ENCODE measurements around the gene ENKUR. TPM values are rescaled to one million over a fixed set of nuclear protein-coding genes. Genes with fewer than 3 reads are reported as not detected.
"Not testable (repeated sequence)": the region's sequence is repeated elsewhere in the genome, so short reads cannot be mapped to it uniquely, and the experiment has no call there.

ENKUR gene
- total RNA-seq, 1 experiment from 2014 or later: 0.13 TPM

DNA sequence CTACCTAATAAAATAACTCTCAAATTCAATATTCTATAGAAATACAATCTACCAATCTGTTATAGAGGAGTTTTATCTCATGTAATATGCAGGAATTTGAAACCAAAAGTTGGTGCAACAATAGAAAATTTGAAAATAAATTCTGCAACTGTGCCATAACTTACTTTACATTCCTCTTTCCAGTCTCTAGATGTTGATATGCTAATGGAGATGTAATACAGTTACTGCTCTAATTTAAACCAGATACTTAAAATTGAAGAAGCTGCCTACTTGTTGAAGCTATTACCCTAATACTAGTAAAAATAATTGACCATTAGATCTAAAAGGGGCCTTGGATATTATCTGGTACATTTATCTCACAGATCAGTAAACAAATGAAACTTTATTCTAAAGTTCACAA lies 1.4 kb downstream of the ENKUR start:
- Histone ChIP-seq H3K4me3 (ENCODE audit: low read depth in 2 of 2, low read length in 2 of 2) (no peak overlapping the region), H3K27ac (ENCODE audit: low read length) (no peak overlapping the region), H3K9me3 (ENCODE audit: control insufficient read depth, insufficient read depth, low read depth, low read length) (no peaks in the 10 kb centered on the region), H3K27me3 (ENCODE audit: control insufficient read depth, insufficient read depth, low read length) (no peaks in the 10 kb centered on the region), H3K4me1 (ENCODE audit: control insufficient read depth, insufficient read depth, low read length) (peaks cover 9% of the 10 kb centered on the region), H3K36me3 (ENCODE audit: control insufficient read depth, insufficient read depth, low read length) (peaks cover 2% of the 10 kb centered on the region; the same call in 1 of the 2 replicates)
- BruUV-seq (replicated peaks): no TSS peak
- TF ChIP-seq POLR2AphosphoS5 (IDR thresholded peaks at IDR 0.05; ENCODE audit: low read depth, low read length): no peak
- no peak for TF ChIP-seq TCF7L2 (IDR thresholded peaks at IDR 0.05; ENCODE audit: low read depth, low read length)
- in situ Hi-C loops (cut with HindIII; ENCODE audit: low pct_unique_long_range_greater_than_20kb, low sequenced_read_pairs): no loop called here
- POLR2A ChIA-PET: no interaction called here
- intact Hi-C loops (cut with micrococcal nuclease; ENCODE audit: unreplicated experiment): no loop called here
- CTCF ChIA-PET: no interaction called here
- ATAC-seq: no peak
- DNase-seq (ENCODE audit: low read depth, low spot score): no peak

DNA sequence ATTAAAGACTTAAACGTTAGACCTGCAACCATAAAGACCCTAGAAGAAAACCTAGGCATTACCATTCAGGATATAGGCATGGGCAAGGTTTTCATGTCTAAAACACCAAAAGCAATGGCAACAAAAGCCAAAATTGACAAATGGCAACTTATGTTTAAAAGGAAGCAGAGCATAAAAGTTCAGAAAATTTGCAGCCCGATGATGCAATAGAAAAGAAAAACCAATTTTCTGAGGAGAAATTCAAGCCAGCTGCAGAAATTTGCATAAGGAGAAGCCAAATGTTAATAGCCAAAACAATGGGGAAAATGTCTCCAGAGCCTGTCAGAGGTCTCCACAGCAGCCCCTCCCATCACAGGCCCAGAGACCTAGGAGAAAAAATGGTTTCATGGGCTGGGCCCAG lies 4.4 kb downstream of the ENKUR start:
- H3K4me1 ChIP-seq (ENCODE audit: control insufficient read depth, insufficient read depth, low read length); H3K36me3 ChIP-seq (ENCODE audit: control insufficient read depth, insufficient read depth, low read length); CTCF ChIA-PET; H3K9me3 ChIP-seq (ENCODE audit: control insufficient read depth, insufficient read depth, low read depth, low read length); in situ Hi-C loops (cut with HindIII; ENCODE audit: low pct_unique_long_range_greater_than_20kb, low sequenced_read_pairs); DNase-seq (ENCODE audit: low read depth, low spot score); H3K27ac ChIP-seq (ENCODE audit: low read length); H3K4me3 ChIP-seq (ENCODE audit: low read depth in 2 of 2, low read length in 2 of 2); intact Hi-C loops (cut with micrococcal nuclease; ENCODE audit: unreplicated experiment); H3K27me3 ChIP-seq (ENCODE audit: control insufficient read depth, insufficient read depth, low read length); ATAC-seq; BruUV-seq (replicated peaks): not testable (repeated sequence)
- POLR2A ChIA-PET: interaction anchor here (0.6 kb wide), 1 partner anchor 13 kb away, joined by 4 read pairs; no protein-coding TSS in a partner anchor

DNA sequence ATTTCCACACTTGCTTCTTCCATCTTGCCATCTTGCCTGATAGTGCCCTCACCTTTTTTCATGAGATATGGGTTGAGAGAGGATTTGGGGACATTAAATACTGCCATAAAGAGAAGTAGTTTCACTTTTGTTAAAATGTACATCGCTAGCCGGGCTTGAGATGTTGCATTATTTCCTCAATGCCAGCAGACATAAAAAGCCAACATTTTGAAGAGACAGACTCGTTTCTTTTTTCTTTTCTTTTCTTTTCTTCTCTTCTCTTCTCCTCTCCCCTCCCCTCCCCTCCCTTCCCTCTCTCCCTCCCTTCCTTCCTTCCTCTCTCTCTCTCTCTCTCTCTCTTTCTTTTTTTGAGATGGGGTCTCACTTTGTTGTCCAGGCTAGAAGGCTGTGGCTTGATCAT lies 17.9 kb downstream of the ENKUR start:
- intact Hi-C loops (cut with micrococcal nuclease; ENCODE audit: unreplicated experiment) (loop anchor here (10.0 kb wide), 1 partner anchor 353 kb away; no protein-coding TSS in a partner anchor), in situ Hi-C loops (cut with HindIII; ENCODE audit: low pct_unique_long_range_greater_than_20kb, low sequenced_read_pairs) (no loop called here)
- Histone ChIP-seq H3K9me3 (ENCODE audit: control insufficient read depth, insufficient read depth, low read depth, low read length) (no peaks in the 10 kb centered on the region), H3K4me1 (ENCODE audit: control insufficient read depth, insufficient read depth, low read length) (no peaks in the 10 kb centered on the region), H3K27me3 (ENCODE audit: control insufficient read depth, insufficient read depth, low read length) (no peaks in the 10 kb centered on the region), H3K4me3 (ENCODE audit: low read depth in 2 of 2, low read length in 2 of 2) (no peak overlapping the region), H3K36me3 (ENCODE audit: control insufficient read depth, insufficient read depth, low read length) (no peaks in the 10 kb centered on the region; the same call in 1 of the 2 replicates), H3K27ac (ENCODE audit: low read length) (no peak overlapping the region)
- ATAC-seq (no peak), DNase-seq (ENCODE audit: low read depth, low spot score) (no peak)
- CTCF ChIA-PET: no interaction called here
- POLR2A ChIA-PET: interaction anchor here (0.6 kb wide), 1 partner anchor 14 kb away, joined by 4 read pairs; no protein-coding TSS in a partner anchor
- TF ChIP-seq, protein P1, sequence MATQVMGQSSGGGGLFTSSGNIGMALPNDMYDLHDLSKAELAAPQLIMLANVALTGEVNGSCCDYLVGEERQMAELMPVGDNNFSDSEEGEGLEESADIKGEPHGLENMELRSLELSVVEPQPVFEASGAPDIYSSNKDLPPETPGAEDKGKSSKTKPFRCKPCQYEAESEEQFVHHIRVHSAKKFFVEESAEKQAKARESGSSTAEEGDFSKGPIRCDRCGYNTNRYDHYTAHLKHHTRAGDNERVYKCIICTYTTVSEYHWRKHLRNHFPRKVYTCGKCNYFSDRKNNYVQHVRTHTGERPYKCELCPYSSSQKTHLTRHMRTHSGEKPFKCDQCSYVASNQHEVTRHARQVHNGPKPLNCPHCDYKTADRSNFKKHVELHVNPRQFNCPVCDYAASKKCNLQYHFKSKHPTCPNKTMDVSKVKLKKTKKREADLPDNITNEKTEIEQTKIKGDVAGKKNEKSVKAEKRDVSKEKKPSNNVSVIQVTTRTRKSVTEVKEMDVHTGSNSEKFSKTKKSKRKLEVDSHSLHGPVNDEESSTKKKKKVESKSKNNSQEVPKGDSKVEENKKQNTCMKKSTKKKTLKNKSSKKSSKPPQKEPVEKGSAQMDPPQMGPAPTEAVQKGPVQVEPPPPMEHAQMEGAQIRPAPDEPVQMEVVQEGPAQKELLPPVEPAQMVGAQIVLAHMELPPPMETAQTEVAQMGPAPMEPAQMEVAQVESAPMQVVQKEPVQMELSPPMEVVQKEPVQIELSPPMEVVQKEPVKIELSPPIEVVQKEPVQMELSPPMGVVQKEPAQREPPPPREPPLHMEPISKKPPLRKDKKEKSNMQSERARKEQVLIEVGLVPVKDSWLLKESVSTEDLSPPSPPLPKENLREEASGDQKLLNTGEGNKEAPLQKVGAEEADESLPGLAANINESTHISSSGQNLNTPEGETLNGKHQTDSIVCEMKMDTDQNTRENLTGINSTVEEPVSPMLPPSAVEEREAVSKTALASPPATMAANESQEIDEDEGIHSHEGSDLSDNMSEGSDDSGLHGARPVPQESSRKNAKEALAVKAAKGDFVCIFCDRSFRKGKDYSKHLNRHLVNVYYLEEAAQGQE (IDR thresholded peaks at IDR 0.05; ENCODE audit: insufficient read depth in 1 of 2, low read depth in 2 of 2, low read length in 1 of 2): no peak
- TF ChIP-seq SIN3A (IDR thresholded peaks at IDR 0.05; ENCODE audit: borderline replicate concordance, insufficient read depth, low read depth, low read length) (no peak), POLR2AphosphoS5 (IDR thresholded peaks at IDR 0.05; ENCODE audit: low read depth, low read length) (no peak), TCF7L2 (IDR thresholded peaks at IDR 0.05; ENCODE audit: low read depth, low read length) (no peak)
- TF ChIP-seq, protein P2, sequence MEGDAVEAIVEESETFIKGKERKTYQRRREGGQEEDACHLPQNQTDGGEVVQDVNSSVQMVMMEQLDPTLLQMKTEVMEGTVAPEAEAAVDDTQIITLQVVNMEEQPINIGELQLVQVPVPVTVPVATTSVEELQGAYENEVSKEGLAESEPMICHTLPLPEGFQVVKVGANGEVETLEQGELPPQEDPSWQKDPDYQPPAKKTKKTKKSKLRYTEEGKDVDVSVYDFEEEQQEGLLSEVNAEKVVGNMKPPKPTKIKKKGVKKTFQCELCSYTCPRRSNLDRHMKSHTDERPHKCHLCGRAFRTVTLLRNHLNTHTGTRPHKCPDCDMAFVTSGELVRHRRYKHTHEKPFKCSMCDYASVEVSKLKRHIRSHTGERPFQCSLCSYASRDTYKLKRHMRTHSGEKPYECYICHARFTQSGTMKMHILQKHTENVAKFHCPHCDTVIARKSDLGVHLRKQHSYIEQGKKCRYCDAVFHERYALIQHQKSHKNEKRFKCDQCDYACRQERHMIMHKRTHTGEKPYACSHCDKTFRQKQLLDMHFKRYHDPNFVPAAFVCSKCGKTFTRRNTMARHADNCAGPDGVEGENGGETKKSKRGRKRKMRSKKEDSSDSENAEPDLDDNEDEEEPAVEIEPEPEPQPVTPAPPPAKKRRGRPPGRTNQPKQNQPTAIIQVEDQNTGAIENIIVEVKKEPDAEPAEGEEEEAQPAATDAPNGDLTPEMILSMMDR (IDR thresholded peaks at IDR 0.05): no peak
- BruUV-seq (replicated peaks): no TSS peak
